Bone marrow (tissue), 2 donors: ENCODE measurements around the gene ATXN1L.
"Not testable (repeated sequence)": the region's sequence is repeated elsewhere in the genome, so short reads cannot be mapped to it uniquely, and the experiment has no call there.

Source experiments
- DNase-seq, 2 donors: peaks; one replicate each; lab custom pipeline; 2025; lab: John Stamatoyannopoulos, UW

Gene ATXN1L

GRCh38 chr16:71845639-71846430, at the start of gene ATXN1L:
TSS of gene ATXN1L (plus strand) at chr16:71845976. CDS start at chr16:71849741, 3,765 bp downstream.
- peak; percentile 67 to 87 for DNase-seq

GRCh38 chr16:71796501-71797097, 49.2 kb upstream of the ATXN1L start:
- no peak for DNase-seq

GRCh38 chr16:71803305-71803690, 42.5 kb upstream of the ATXN1L start:
- DNase-seq = no peak

- peak in 1 of 2 donors; percentile 8 for DNase-seq
Observed at GRCh38 chr16:71807905-71808592, 37.7 kb upstream of the ATXN1L start.

GRCh38 chr16:71808593-71809459, 37.0 kb upstream of the ATXN1L start, which contains the start of gene AP1G1:
TSS of gene AP1G1 (minus strand) at chr16:71808834. CDS start at chr16:71789479, 19,355 bp downstream.
- DNase-seq = peak; percentile 91 to 92

- not testable (repeated sequence) for DNase-seq
Observed at GRCh38 chr16:71810155-71810530, 35.6 kb upstream of the ATXN1L start.

GRCh38 chr16:71811261-71811803, 34.4 kb upstream of the ATXN1L start:
- peak in 1 of 2 donors; percentile 4 for DNase-seq

GRCh38 chr16:71817155-71817500, 28.6 kb upstream of the ATXN1L start:
- DNase-seq = not testable (repeated sequence)

- DNase-seq = no peak
Observed at GRCh38 chr16:71826533-71827017, 19.2 kb upstream of the ATXN1L start.

GRCh38 chr16:71830359-71830758, 15.4 kb upstream of the ATXN1L start:
- no peak for DNase-seq

- DNase-seq = not testable (repeated sequence)
Observed at GRCh38 chr16:71831698-71832097, 14.1 kb upstream of the ATXN1L start.

- not testable (repeated sequence) for DNase-seq
Observed at GRCh38 chr16:71832112-71832511, 13.7 kb upstream of the ATXN1L start.

GRCh38 chr16:71834291-71834690, 11.5 kb upstream of the ATXN1L start:
- no peak for DNase-seq

- DNase-seq = no peak
Observed at GRCh38 chr16:71837150-71837549, 8.6 kb upstream of the ATXN1L start.

- no peak for DNase-seq
Observed at GRCh38 chr16:71840052-71840451, 5.7 kb upstream of the ATXN1L start.

- DNase-seq = no peak
Observed at GRCh38 chr16:71843572-71843971, 2.2 kb upstream of the ATXN1L start.

- DNase-seq = peak in 1 of 2 donors; percentile 28
Observed at GRCh38 chr16:71846431-71846830, 655 bp downstream of the ATXN1L start.

- no peak for DNase-seq
Observed at GRCh38 chr16:71847096-71847495, 1.3 kb downstream of the ATXN1L start.

GRCh38 chr16:71848622-71849021, 2.8 kb downstream of the ATXN1L start:
- no peak for DNase-seq

- no peak for DNase-seq
Observed at GRCh38 chr16:71851746-71852145, 6.0 kb downstream of the ATXN1L start.

- DNase-seq = no peak
Observed at GRCh38 chr16:71852158-71852557, 6.4 kb downstream of the ATXN1L start.
